H9 (cell line): Measurements from ENCODE around the gene RAB31. TPM values are rescaled to one million over a fixed set of nuclear protein-coding genes. Genes with fewer than 3 reads are reported as not detected.

Experiments used
- DNase-seq: peaks from one replicate; pipeline ENCODE4 v3.0.0-alpha.2; 2017
- H2AFZ ChIP-seq: one replicate; pipeline ENCODE4 v1.6.1; 2013; ENCODE audit warnings: mild to moderate bottlenecking, low read length, control low read depth, moderate library complexity
- H2AK5ac ChIP-seq: 2 replicates; pipeline ENCODE4 v1.6.1; 2013; ENCODE audit warnings: low read length, control low read depth, mixed read lengths; ENCODE audit not compliant: insufficient read length
- H2BK120ac ChIP-seq: one replicate; pipeline ENCODE4 v1.6.1; 2013; ENCODE audit warnings: low read depth, mild to moderate bottlenecking, low read length, control low read depth, inconsistent platforms; ENCODE audit not compliant: poor library complexity, severe bottlenecking
- H2BK12ac ChIP-seq: 2 replicates; pipeline ENCODE4 v1.6.1; 2013; ENCODE audit warnings: low read length, control low read depth, mixed read lengths, low read depth; ENCODE audit not compliant: insufficient read length
- H2BK15ac ChIP-seq: 2 replicates; pipeline ENCODE4 v1.6.1; 2013; ENCODE audit warnings: low read depth, low read length, control low read depth
- H2BK20ac ChIP-seq: one replicate; pipeline ENCODE4 v1.6.1; 2013; ENCODE audit warnings: low read depth, mild to moderate bottlenecking, low read length, control low read depth, inconsistent platforms; ENCODE audit not compliant: poor library complexity, severe bottlenecking
- H2BK5ac ChIP-seq: 2 replicates; pipeline ENCODE4 v1.6.1; 2013; ENCODE audit warnings: low read length, control low read depth, mixed read lengths; ENCODE audit not compliant: insufficient read length
- H3K14ac ChIP-seq: 2 replicates; pipeline ENCODE4 v1.6.1; 2013; ENCODE audit warnings: low read length, control low read depth; ENCODE audit not compliant: insufficient read depth
- H3K18ac ChIP-seq: 2 replicates; pipeline ENCODE4 v1.6.1; 2013; ENCODE audit warnings: low read depth, mild to moderate bottlenecking, mixed read lengths, low read length, control low read depth; ENCODE audit not compliant: insufficient read length
- H3K23ac ChIP-seq: 2 replicates; pipeline ENCODE4 v1.6.1; 2013; ENCODE audit warnings: low read length, control low read depth, mixed read lengths, low read depth; ENCODE audit not compliant: insufficient read length
- H3K23me2 ChIP-seq: 2 replicates; pipeline ENCODE4 v1.6.1; 2013; ENCODE audit warnings: low read depth, mild to moderate bottlenecking, mixed read lengths, low read length, control low read depth; ENCODE audit not compliant: insufficient read length, poor library complexity, severe bottlenecking
- H3K27ac ChIP-seq: 2 replicates; pipeline ENCODE4 v1.5.1; 2013; ENCODE audit warnings: low read length, control low read depth, mixed read lengths, low read depth; ENCODE audit not compliant: insufficient read length
- H3K27me3 ChIP-seq: 2 replicates; pipeline ENCODE4 v1.6.1; 2013; ENCODE audit warnings: low read length, control low read depth, inconsistent platforms; ENCODE audit not compliant: insufficient read depth
- H3K4ac ChIP-seq: 2 replicates; pipeline ENCODE4 v1.6.1; 2013; ENCODE audit warnings: low read depth, mild to moderate bottlenecking, control low read depth, inconsistent platforms, low read length, moderate library complexity
- H3K4me1 ChIP-seq: 2 replicates; pipeline ENCODE4 v1.6.1; 2013; ENCODE audit warnings: low read length, control low read depth, inconsistent platforms; ENCODE audit not compliant: insufficient read depth
- H3K4me2 ChIP-seq: 2 replicates; pipeline ENCODE4 v1.6.1; 2013; ENCODE audit warnings: low read length, control low read depth, mixed read lengths; ENCODE audit not compliant: insufficient read length, insufficient read depth
- H3K56ac ChIP-seq: 2 replicates; pipeline ENCODE4 v1.6.1; 2013; ENCODE audit warnings: low read depth, mild to moderate bottlenecking, mixed read lengths, low read length, control low read depth; ENCODE audit not compliant: insufficient read length
- H3K79me1 ChIP-seq: 2 replicates; pipeline ENCODE4 v1.6.1; 2013; ENCODE audit warnings: low read depth, mild to moderate bottlenecking, moderate library complexity, low read length, control low read depth, inconsistent platforms; ENCODE audit not compliant: insufficient read depth, poor library complexity, severe bottlenecking
- H3K79me2 ChIP-seq: 2 replicates; pipeline ENCODE4 v1.6.1; 2013; ENCODE audit warnings: low read length, control low read depth, inconsistent platforms; ENCODE audit not compliant: insufficient read depth
- H3K9ac ChIP-seq: 2 replicates; pipeline ENCODE4 v1.6.1; 2013; ENCODE audit warnings: low read length, control low read depth, mixed read lengths; ENCODE audit not compliant: insufficient read length; ENCODE audit errors: extremely low read depth
- H3K9me3 ChIP-seq: one replicate; pipeline ENCODE4 v1.6.1; 2013; ENCODE audit warnings: low read depth, low read length, inconsistent platforms; ENCODE audit not compliant: control insufficient read depth
- H3T11ph ChIP-seq: one replicate; pipeline ENCODE4 v1.6.1; 2013; ENCODE audit warnings: mild to moderate bottlenecking, low read length, control low read depth, inconsistent platforms
- H4K20me1 ChIP-seq: one replicate; pipeline ENCODE4 v1.6.1; 2013; ENCODE audit not compliant: control insufficient read depth, insufficient read length, insufficient read depth
- H4K5ac ChIP-seq: 2 replicates; pipeline ENCODE4 v1.6.1; 2013; ENCODE audit warnings: low read depth, mild to moderate bottlenecking, mixed read lengths, low read length, control low read depth; ENCODE audit not compliant: insufficient read length
- H4K8ac ChIP-seq: replicated peaks from 2 replicates; pipeline ENCODE4 v1.6.1; 2013; ENCODE audit warnings: low read length, control low read depth, mixed read lengths, low read depth; ENCODE audit not compliant: insufficient read length
- H4K91ac ChIP-seq: 2 replicates; pipeline ENCODE4 v1.6.1; 2013; ENCODE audit warnings: low read depth, mild to moderate bottlenecking, moderate library complexity, mixed read lengths, low read length, control low read depth; ENCODE audit not compliant: insufficient read length
- H3K27ac Mint-ChIP-seq, 3 experiments: 2 replicates in 2 of 3; 3 replicates in 1 of 3; pipeline ENCODE4 v1.8.0; 2020 to 2021; ENCODE audit warnings: mixed read lengths in 3 of 3, mild to moderate bottlenecking in 1 of 3, moderate library complexity in 1 of 3
- H3K27me3 Mint-ChIP-seq: 2 replicates; pipeline ENCODE4 v1.8.0; 2021; ENCODE audit warnings: low read depth, mild to moderate bottlenecking, moderate library complexity, mixed read lengths
- H3K36me3 Mint-ChIP-seq, 3 experiments: 2 replicates in 2 of 3; 3 replicates in 1 of 3; pipeline ENCODE4 v1.8.0; 2020 to 2021; ENCODE audit warnings: low read depth in 3 of 3, mixed read lengths in 3 of 3; ENCODE audit not compliant: insufficient read depth in 1 of 3
- H3K4me1 Mint-ChIP-seq, 2 experiments: 2 replicates each; pipeline ENCODE4 v1.8.0; 2020; ENCODE audit warnings: mixed read lengths in 2 of 2
- H3K4me3 Mint-ChIP-seq, 2 experiments: 2 replicates in 1 of 2; 3 replicates in 1 of 2; pipeline ENCODE4 v1.8.0; 2020 to 2021; ENCODE audit warnings: mild to moderate bottlenecking in 2 of 2, mixed read lengths in 2 of 2, moderate library complexity in 1 of 2
- H3K9me3 Mint-ChIP-seq, 2 experiments: 2 replicates in 1 of 2; 3 replicates in 1 of 2; pipeline ENCODE4 v1.8.0; 2020; ENCODE audit warnings: mild to moderate bottlenecking in 2 of 2, mixed read lengths in 2 of 2, moderate library complexity in 1 of 2
- WGBS: extraction: QIAGEN DNeasy Blood & Tissue Kit; methylation state at CpG from one replicate; pipeline ENCODE4 v1.1.7; 2013; ENCODE audit warnings: missing lambda C conversion rate, low lambda C conversion rate, mixed read lengths; ENCODE audit not compliant: insufficient read length; ENCODE audit errors: extremely low coverage; 5-methylcytosine and 5-hydroxymethylcytosine counted together
- total RNA-seq: library from RNA; stranded (reverse); gene quantifications from 2 replicates; pipeline ENCODE4 v1.2.1, GENCODE V29; 2021
- TF ChIP-seq, protein P1 (sequence below): fragments of 200-600 bp; sonication (generic); conservative IDR thresholded peaks from 3 replicates; pipeline ENCODE4 v1.8.0; 2021; ENCODE audit warnings: antibody characterized with exemption, mild to moderate bottlenecking

Gene RAB31
- total RNA-seq, 1 experiment from 2014 or later = 22.4 TPM

DNA sequence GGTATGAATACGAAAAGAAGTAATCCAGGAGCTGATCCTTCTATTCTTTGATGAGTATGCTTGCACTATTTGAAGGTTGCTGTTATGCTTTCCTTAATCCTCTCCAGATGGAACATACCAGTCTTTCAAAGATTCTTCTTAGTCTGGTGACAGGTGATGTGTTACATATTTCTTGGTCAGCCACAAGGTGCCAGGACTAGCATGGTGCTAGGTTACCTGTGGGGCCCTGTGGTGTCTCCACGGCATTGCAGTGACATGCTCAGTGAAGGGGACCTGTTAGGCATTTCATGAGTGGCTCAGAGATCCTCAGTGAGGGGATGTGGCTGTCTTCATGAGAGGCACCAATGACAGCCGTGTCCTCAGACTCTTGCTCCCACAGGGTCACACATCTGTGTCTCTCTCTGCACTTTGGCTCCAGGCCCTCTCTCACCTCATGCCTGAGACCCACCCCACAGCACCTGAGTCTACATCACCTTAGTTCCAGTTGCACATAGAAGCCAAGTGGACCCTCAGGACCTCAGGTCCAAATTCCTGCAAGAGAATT lies 13.1 kb upstream of the RAB31 start:
- no peak overlapping the region for H2BK15ac ChIP-seq
- H3K27me3 Mint-ChIP-seq = no peaks in the 10 kb centered on the region
- no peak overlapping the region; the same call in 1 of the 2 replicates for H3K14ac ChIP-seq
- no peaks in the 10 kb centered on the region for H3K79me1 ChIP-seq
- no peak overlapping the region for H3K27ac Mint-ChIP-seq
- H3K4me3 Mint-ChIP-seq = no peak overlapping the region; a peak in 1 of 5 replicates
- no peak overlapping the region for H4K5ac ChIP-seq
- H3K4ac ChIP-seq = no peak overlapping the region
- TF ChIP-seq, protein P1, sequence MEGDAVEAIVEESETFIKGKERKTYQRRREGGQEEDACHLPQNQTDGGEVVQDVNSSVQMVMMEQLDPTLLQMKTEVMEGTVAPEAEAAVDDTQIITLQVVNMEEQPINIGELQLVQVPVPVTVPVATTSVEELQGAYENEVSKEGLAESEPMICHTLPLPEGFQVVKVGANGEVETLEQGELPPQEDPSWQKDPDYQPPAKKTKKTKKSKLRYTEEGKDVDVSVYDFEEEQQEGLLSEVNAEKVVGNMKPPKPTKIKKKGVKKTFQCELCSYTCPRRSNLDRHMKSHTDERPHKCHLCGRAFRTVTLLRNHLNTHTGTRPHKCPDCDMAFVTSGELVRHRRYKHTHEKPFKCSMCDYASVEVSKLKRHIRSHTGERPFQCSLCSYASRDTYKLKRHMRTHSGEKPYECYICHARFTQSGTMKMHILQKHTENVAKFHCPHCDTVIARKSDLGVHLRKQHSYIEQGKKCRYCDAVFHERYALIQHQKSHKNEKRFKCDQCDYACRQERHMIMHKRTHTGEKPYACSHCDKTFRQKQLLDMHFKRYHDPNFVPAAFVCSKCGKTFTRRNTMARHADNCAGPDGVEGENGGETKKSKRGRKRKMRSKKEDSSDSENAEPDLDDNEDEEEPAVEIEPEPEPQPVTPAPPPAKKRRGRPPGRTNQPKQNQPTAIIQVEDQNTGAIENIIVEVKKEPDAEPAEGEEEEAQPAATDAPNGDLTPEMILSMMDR = no peak
- no peak overlapping the region for H3K23ac ChIP-seq
- H2AK5ac ChIP-seq = no peak overlapping the region
- H3K9me3 Mint-ChIP-seq = no peaks in the 10 kb centered on the region
- peaks cover 2% of the 10 kb centered on the region in 2 experiments for H3K4me1 Mint-ChIP-seq
- H3K4me1 ChIP-seq = no peaks in the 10 kb centered on the region; the same call in 1 of the 2 replicates
- H3K9me3 ChIP-seq = no peaks in the 10 kb centered on the region
- no peak overlapping the region for H3K56ac ChIP-seq
- H3K27me3 ChIP-seq = no peaks in the 10 kb centered on the region
- no peaks in the 10 kb centered on the region for H3K23me2 ChIP-seq
- H3K27ac ChIP-seq = no peak overlapping the region
- H4K20me1 ChIP-seq = no peaks in the 10 kb centered on the region
- H2AFZ ChIP-seq = no peak overlapping the region
- H4K8ac ChIP-seq = no peak overlapping the region
- H2BK12ac ChIP-seq = no peak overlapping the region
- H3K18ac ChIP-seq = no peak overlapping the region
- H2BK5ac ChIP-seq = no peak overlapping the region
- no peak overlapping the region for H4K91ac ChIP-seq
- no peak overlapping the region for H3K9ac ChIP-seq
- H2BK20ac ChIP-seq = no peak overlapping the region
- H3K4me2 ChIP-seq = no peak overlapping the region
- H3K79me2 ChIP-seq = no peaks in the 10 kb centered on the region
- no peak for DNase-seq
- H3K36me3 Mint-ChIP-seq = no peaks in the 10 kb centered on the region; a peak in 1 of 7 replicates
- H2BK120ac ChIP-seq = no peak overlapping the region
- H3T11ph ChIP-seq = no peak overlapping the region
- no CpG with 5 or more reads among the region's 3 CpGs for WGBS
